BJ (cell line): ENCODE data around the gene NRG3. TPM values are rescaled to one million over a fixed set of nuclear protein-coding genes. Genes with fewer than 3 reads are reported as not detected.

Experiments used
- CTCF ChIA-PET: fragments of 350-600 bp; formaldehyde crosslinking; extraction: SDS; loops from one replicate; lab custom pipeline; 2021; ENCODE audit warnings: antibody characterized with exemption, inconsistent platforms; lab: Yijun Ruan, JAX
- POLR2A ChIA-PET: fragments of 300-600 bp; sonication (Branson Sonifier 250); formaldehyde crosslinking; extraction: SDS; loops from one replicate; lab custom pipeline; 2021; ENCODE audit warnings: antibody characterized with exemption; lab: Charles Lee
- DNase-seq: peaks from one replicate; pipeline ENCODE4 v3.0.0-alpha.2; 2011; ENCODE audit warnings: low read depth
- H3K27me3 ChIP-seq: 2 replicates; pipeline ENCODE4 v1.6.0; 2011; ENCODE audit warnings: low read length; ENCODE audit not compliant: control insufficient read depth, insufficient read depth
- H3K36me3 ChIP-seq: 2 replicates; pipeline ENCODE4 v1.5.1; 2011; ENCODE audit warnings: low read length; ENCODE audit not compliant: control insufficient read depth, insufficient read depth
- H3K4me3 ChIP-seq: 2 replicates; pipeline ENCODE4 v1.5.1; 2011; ENCODE audit warnings: low read depth, mild to moderate bottlenecking, control low read depth, low read length
- polyA plus RNA-seq: library from polyadenylated mRNA; depleted of rRNA; stranded (reverse); fragments of >200 nt; gene quantifications from 2 replicates; pipeline ENCODE4 v1.2.3, GENCODE V29; 2011
- TF ChIP-seq, protein P1 (sequence below): IDR thresholded peaks from 2 replicates; pipeline ENCODE4 v1.5.1; 2011; ENCODE audit warnings: low read depth, mild to moderate bottlenecking, control low read depth, inconsistent platforms, low read length, moderate library complexity; ENCODE audit not compliant: insufficient read depth

NRG3 gene
- polyA plus RNA-seq, 1 experiment: not detected

DNA sequence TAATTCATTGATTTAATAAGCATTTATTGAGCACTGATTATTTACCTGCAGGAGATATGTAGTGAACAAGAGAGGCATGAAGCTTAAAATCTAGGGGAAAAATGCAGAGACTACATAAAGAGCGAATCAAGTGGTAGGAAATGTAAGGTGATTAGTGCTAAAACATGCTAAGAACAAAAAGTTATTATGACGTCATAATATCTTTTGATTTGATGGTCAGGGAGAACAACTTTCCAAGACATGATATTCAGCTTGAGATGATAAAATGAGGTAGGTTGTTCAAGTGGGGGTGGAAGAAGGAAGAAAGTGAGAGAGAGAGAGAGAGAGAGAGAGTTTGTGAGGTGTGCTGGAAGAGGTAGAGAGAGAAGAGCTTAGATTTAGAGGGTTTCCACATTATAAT, 317.7 kb downstream of the NRG3 start:
- DNase-seq: no peak
- ChIA-PET POLR2A (no interaction called here), CTCF (interaction anchor here (0.8 to 1.3 kb wide), 2 partner anchors 8 to 10 kb away, joined by 3 to 4 read pairs; no protein-coding TSS in a partner anchor)
- Histone ChIP-seq H3K36me3 (no peaks in the 10 kb centered on the region), H3K27me3 (no peaks in the 10 kb centered on the region), H3K4me3 (no peak overlapping the region)
- TF ChIP-seq, protein P1, sequence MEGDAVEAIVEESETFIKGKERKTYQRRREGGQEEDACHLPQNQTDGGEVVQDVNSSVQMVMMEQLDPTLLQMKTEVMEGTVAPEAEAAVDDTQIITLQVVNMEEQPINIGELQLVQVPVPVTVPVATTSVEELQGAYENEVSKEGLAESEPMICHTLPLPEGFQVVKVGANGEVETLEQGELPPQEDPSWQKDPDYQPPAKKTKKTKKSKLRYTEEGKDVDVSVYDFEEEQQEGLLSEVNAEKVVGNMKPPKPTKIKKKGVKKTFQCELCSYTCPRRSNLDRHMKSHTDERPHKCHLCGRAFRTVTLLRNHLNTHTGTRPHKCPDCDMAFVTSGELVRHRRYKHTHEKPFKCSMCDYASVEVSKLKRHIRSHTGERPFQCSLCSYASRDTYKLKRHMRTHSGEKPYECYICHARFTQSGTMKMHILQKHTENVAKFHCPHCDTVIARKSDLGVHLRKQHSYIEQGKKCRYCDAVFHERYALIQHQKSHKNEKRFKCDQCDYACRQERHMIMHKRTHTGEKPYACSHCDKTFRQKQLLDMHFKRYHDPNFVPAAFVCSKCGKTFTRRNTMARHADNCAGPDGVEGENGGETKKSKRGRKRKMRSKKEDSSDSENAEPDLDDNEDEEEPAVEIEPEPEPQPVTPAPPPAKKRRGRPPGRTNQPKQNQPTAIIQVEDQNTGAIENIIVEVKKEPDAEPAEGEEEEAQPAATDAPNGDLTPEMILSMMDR: no peak

DNA sequence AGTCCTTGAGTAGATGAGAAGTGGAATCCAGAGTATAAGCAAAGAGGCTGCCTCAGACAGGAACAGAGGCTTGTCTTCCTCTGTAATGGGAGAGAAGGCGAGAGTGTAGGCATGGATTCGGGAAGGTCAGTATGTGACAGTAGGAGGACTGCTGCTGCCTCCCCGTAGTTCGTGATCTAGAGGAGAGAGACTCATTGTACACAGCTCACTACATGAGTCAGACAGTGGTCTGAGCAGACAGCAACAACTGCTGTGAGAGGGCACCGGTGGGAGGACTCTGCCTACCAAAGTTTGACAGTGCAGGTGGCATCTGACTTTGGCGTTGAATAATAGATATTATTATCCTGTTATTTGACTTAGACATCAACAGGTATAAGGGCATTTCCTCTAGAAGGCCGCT, 319.4 kb downstream of the NRG3 start:
- H3K36me3 ChIP-seq: no peaks in the 10 kb centered on the region
- H3K4me3 ChIP-seq: no peak overlapping the region
- DNase-seq: no peak
- TF ChIP-seq, protein P1: no peak
- H3K27me3 ChIP-seq: no peaks in the 10 kb centered on the region
- POLR2A ChIA-PET: no interaction called here
- CTCF ChIA-PET: no interaction called here

DNA sequence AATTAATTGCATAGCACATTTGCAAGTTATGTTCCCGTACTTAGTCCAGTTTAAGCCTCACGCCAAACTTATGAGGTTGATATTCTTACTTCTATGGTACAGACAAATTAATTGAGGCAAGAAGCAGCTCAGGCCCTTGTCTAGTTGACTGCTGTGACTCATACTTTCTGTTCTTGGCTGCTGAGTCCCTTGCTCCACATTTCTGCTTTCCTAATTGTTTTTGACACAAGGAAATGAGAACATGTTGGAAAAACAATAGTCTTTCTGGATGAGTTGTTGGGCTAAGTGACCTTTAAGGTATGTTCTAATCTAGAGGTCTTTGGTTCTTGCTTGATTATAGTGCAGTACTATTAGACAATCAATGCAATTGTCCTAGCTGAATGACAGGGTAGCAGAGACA, 331.8 kb downstream of the NRG3 start:
- H3K36me3 ChIP-seq: no peaks in the 10 kb centered on the region
- TF ChIP-seq, protein P1: no peak
- H3K4me3 ChIP-seq: no peak overlapping the region
- ChIA-PET POLR2A (no interaction called here), CTCF (no interaction called here)
- DNase-seq: no peak
- no peaks in the 10 kb centered on the region for H3K27me3 ChIP-seq

DNA sequence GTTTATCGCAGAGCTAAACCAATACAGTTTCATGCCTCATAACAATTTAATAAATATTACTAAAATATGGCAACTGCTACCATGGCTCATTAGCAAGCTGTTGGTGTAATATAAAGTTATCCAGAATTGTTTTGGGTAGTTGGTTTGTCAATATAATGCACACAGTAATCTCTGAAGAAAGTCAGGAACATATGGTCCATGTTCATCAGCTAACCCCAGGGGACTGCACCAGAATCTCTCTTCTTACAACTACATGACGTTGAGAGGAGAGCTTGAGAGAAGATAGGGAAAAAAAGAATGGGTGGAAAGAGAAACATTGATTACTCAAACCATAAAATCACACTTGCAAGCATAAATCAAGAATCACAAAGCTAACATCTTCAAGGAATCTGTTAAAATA, 333.7 kb downstream of the NRG3 start:
- H3K27me3 ChIP-seq: no peaks in the 10 kb centered on the region
- ChIA-PET CTCF (no interaction called here), POLR2A (no interaction called here)
- H3K36me3 ChIP-seq: no peaks in the 10 kb centered on the region
- TF ChIP-seq, protein P1: no peak
- H3K4me3 ChIP-seq: no peak overlapping the region
- DNase-seq: no peak

DNA sequence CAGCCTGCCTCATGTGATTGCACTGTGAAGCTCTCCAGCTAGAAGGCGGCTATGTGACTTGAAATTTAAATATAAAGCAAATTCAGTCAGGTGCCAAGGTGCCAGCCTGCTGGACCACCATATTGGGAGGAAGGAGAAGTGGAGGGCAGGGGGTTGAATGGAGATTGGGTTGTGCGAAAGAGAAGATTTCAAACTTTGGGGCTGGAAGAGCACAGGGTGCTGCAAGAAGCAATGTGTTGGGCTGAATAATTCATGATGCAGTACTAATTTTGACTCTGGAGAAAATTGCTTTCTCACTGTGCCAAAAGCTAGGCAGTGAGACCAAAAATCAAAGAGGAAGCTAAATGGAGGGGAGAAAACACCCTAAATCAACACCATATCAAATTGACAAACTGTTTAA, 335.3 kb downstream of the NRG3 start:
- POLR2A ChIA-PET: no interaction called here

More for the DNA sequence above, 335.3 kb downstream of the NRG3 start:
- no peaks in the 10 kb centered on the region for H3K36me3 ChIP-seq
- H3K27me3 ChIP-seq: no peaks in the 10 kb centered on the region
- CTCF ChIA-PET: no interaction called here
- H3K4me3 ChIP-seq: no peak overlapping the region
- DNase-seq: no peak
- TF ChIP-seq, protein P1: no peak
